Gastroesophageal sphincter (tissue), 4 donors: Measurements from ENCODE around the gene RNF126. TPM values are rescaled to one million over a fixed set of nuclear protein-coding genes. Genes with fewer than 3 reads are reported as not detected.

Experiments
- ATAC-seq: fragments of 150-250 bp; one replicate; pipeline ENCODE4 v1.9.1; 2016; ENCODE audit warnings: mild to moderate bottlenecking, moderate library complexity
- H3K27ac ChIP-seq, 4 donors: fragments of 200-600 bp; sonication (generic) in 3 of 4; 1 replicate in 3 of 4; 2 replicates in 1 of 4; pipeline ENCODE4 v1.5.1; 2016 to 2019
- H3K27me3 ChIP-seq: fragments of 200-600 bp; sonication (generic); one replicate; pipeline ENCODE4 v1.5.1; 2019
- H3K36me3 ChIP-seq, 2 donors: fragments of 200-600 bp; sonication (generic); one replicate each; pipeline ENCODE4 v1.5.1; 2019; ENCODE audit warnings: control low read depth in 1 of 2
- H3K4me1 ChIP-seq, 3 donors: fragments of 200-600 bp; sonication (generic); 1 replicate in 2 of 3; 2 replicates in 1 of 3; pipeline ENCODE4 v1.5.1; 2016 to 2019; ENCODE audit warnings: control low read depth in 2 of 3
- H3K4me3 ChIP-seq, 2 donors: fragments of 200-600 bp; sonication (generic); one replicate each; pipeline ENCODE4 v1.5.1; 2019; ENCODE audit warnings: mild to moderate bottlenecking in 1 of 2, moderate library complexity in 1 of 2
- H3K9me3 ChIP-seq, 3 donors: fragments of 200-600 bp; sonication (generic); one replicate each; pipeline ENCODE4 v1.5.1; 2017 to 2019; ENCODE audit warnings: control low read depth in 2 of 3
- CTCF ChIP-seq, 4 experiments: fragments of 200-600 bp in 2 of 4; fragments of 450-650 bp in 2 of 4; sonication (generic) in 1 of 4; IDR thresholded peaks; one replicate each; pipeline ENCODE4 v1.5.1; 2017 to 2019; ENCODE audit warnings: antibody characterized with exemption in 4 of 4, mild to moderate bottlenecking in 2 of 4, moderate library complexity in 2 of 4
- EP300 ChIP-seq: sonication (generic); formaldehyde crosslinking; IDR thresholded peaks from one replicate; pipeline ENCODE4 v1.6.1; 2017; ENCODE audit warnings: antibody characterized with exemption, mild to moderate bottlenecking
- POLR2A ChIP-seq, 2 donors: fragments of 450-650 bp; IDR thresholded peaks; one replicate each; pipeline ENCODE4 v1.6.1; 2017; ENCODE audit warnings: antibody characterized with exemption in 2 of 2, mild to moderate bottlenecking in 2 of 2, moderate library complexity in 1 of 2
- POLR2AphosphoS5 ChIP-seq: sonication (generic); formaldehyde crosslinking; IDR thresholded peaks from one replicate; pipeline ENCODE4 v1.6.1; 2017; ENCODE audit warnings: antibody characterized with exemption
- WGBS, 2 donors: methylation state at CpG; one replicate each; pipeline ENCODE4 v1.1.5; 2018; ENCODE audit warnings: low coverage in 1 of 2; 5-methylcytosine and 5-hydroxymethylcytosine counted together
- total RNA-seq, 4 donors: library from RNA; depleted of rRNA; stranded (reverse); fragments of >200 nt; gene quantifications; one replicate each; pipeline ENCODE4 v1.1.0, GENCODE V29; 2016

RNF126 gene
- total RNA-seq, 4 donors from 2014 or later, result 47.7 to 57.9 (median 52.0) TPM

- no peaks in the 10 kb centered on the region for H3K9me3 ChIP-seq
- no peak overlapping the region for H3K4me3 ChIP-seq
- H3K4me1 ChIP-seq, result peaks cover 0 to 12% (median 0%) of the 10 kb centered on the region in 3 donors
- ATAC-seq, result no peak
- peaks cover 0 to 72% of the 10 kb centered on the region in 2 donors for H3K36me3 ChIP-seq
- no peak for TF ChIP-seq POLR2AphosphoS5
- TF ChIP-seq EP300, result no peak
- no peak for TF ChIP-seq POLR2A (IDR thresholded peaks at IDR 0.05)
- TF ChIP-seq CTCF (IDR thresholded peaks at IDR 0.05), result no peak
- H3K27ac ChIP-seq, result no peak overlapping the region
- WGBS, 2 donors, result no CpG with 5 or more reads among the region's 27 CpGs
- H3K27me3 ChIP-seq, result peaks cover 29% of the 10 kb centered on the region
Measured at GRCh38 chr19:618674-619285, 44.2 kb downstream of the RNF126 start.

GRCh38 chr19:618247-618619, 44.8 kb downstream of the RNF126 start:
- Histone ChIP-seq H3K4me1 (peaks cover 0 to 12% (median 0%) of the 10 kb centered on the region in 3 donors), H3K36me3 (peaks cover 0 to 67% of the 10 kb centered on the region in 2 donors), H3K27me3 (peaks cover 29% of the 10 kb centered on the region), H3K27ac (no peak overlapping the region), H3K4me3 (no peak overlapping the region), H3K9me3 (no peaks in the 10 kb centered on the region)
- no CpG with 5 or more reads among the region's 19 CpGs for WGBS, 2 donors
- ATAC-seq, result no peak
- no peak for TF ChIP-seq POLR2A (IDR thresholded peaks at IDR 0.05)
- TF ChIP-seq POLR2AphosphoS5, result no peak
- TF ChIP-seq EP300, result no peak
- TF ChIP-seq CTCF (IDR thresholded peaks at IDR 0.05), result no peak

- Histone ChIP-seq H3K9me3 (no peaks in the 10 kb centered on the region), H3K27ac (no peak overlapping the region), H3K36me3 (peaks cover 0 to 61% of the 10 kb centered on the region in 2 donors), H3K4me3 (no peak overlapping the region), H3K4me1 (peaks cover 0 to 12% (median 0%) of the 10 kb centered on the region in 3 donors), H3K27me3 (peaks cover 29% of the 10 kb centered on the region)
- WGBS, 2 donors, result no CpG with 5 or more reads among the region's 29 CpGs
- TF ChIP-seq EP300 (no peak), POLR2AphosphoS5 (no peak), CTCF (IDR thresholded peaks at IDR 0.05) (no peak), POLR2A (IDR thresholded peaks at IDR 0.05) (no peak)
- no peak for ATAC-seq
Measured at GRCh38 chr19:617551-618246, 45.3 kb downstream of the RNF126 start.

GRCh38 chr19:616747-617526, 46.1 kb downstream of the RNF126 start:
- H3K36me3 ChIP-seq, result peaks cover 0 to 54% of the 10 kb centered on the region in 2 donors
- no peaks in the 10 kb centered on the region for H3K9me3 ChIP-seq
- H3K27me3 ChIP-seq, result peaks cover 29% of the 10 kb centered on the region
- 95 to 100% methylated on average over 1 to 14 of the region's 58 CpGs for WGBS, 2 donors
- TF ChIP-seq EP300, result no peak
- TF ChIP-seq CTCF (IDR thresholded peaks at IDR 0.05), result no peak
- no peak for TF ChIP-seq POLR2A (IDR thresholded peaks at IDR 0.05)
- no peak for TF ChIP-seq POLR2AphosphoS5
- H3K27ac ChIP-seq, result no peak overlapping the region
- H3K4me3 ChIP-seq, result no peak overlapping the region
- ATAC-seq, result no peak
- H3K4me1 ChIP-seq, result peaks cover 0 to 12% (median 0%) of the 10 kb centered on the region in 3 donors
